ENCODE measurements around the gene MYO5A.

DNA sequence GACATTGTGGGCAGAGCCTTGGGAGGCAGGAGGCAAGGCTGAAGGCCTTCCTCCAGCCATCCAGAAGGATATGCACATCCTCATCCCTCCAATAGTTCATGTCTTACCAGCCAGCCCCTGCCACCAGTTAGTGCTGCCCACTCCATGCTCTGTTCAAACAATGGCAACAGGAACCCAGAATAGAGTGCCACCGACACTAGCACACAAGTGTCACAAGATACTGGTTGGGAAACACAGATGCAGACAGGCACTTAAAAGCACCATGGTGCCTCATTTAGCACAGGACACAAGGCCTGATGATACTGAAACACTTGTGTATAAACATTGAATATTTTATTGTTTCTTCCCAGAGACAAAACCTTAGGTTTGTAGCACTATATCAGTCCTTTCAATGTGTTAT lies 176.6 kb downstream of the MYO5A start:
- TF ChIP-seq GATA2 (IDR thresholded peaks at IDR 0.05; ENCODE audit: low read depth, low read length) = no peak
- TF ChIP-seq GATA3 (IDR thresholded peaks at IDR 0.05; ENCODE audit: low read depth, low read length) = no peak
